K562 (cell line): ENCODE results near the gene PAXIP1. TPM values are rescaled to one million over a fixed set of nuclear protein-coding genes. Genes with fewer than 3 reads are reported as not detected.

Source experiments
- ATAC-seq: fragments of 200-7000 bp; cut with Tn5 transposase; 3 replicates; pipeline ENCODE4 v1.9.1; 2020; ENCODE audit warnings: moderate library complexity
- BruUV-seq: library from RNA; stranded (reverse); fragments of 400-500 nt; replicated peaks from 2 replicates; lab custom pipeline; 2021; lab: Mats Ljungman, UMichigan
- CTCF ChIA-PET: fragments of 300-600 bp; formaldehyde crosslinking; extraction: SDS; loops from one replicate; lab custom pipeline; 2021; ENCODE audit warnings: low intra/inter-chr PET ratio; lab: Yijun Ruan, JAX
- POLR2A ChIA-PET: fragments of 300-600, 350-650 bp; sonication (Branson Sonifier 250); formaldehyde crosslinking; extraction: SDS; loops from one replicate; lab custom pipeline; 2021; ENCODE audit warnings: antibody characterized with exemption, inconsistent platforms; lab: Yijun Ruan, JAX
- DNase-seq, 4 experiments: peaks; one replicate each; pipeline versions ENCODE4 v3.0.0 to v3.0.0-alpha.2; 2011 to 2018; ENCODE audit warnings: low spot score in 3 of 4, mixed read lengths in 3 of 4; ENCODE audit errors: extremely low read depth in 1 of 4
- FAIRE-seq: peaks from 2 replicates; lab custom pipeline; 2011; peaks lifted over from hg19 to GRCh38; lab: Jason Lieb, UNC
- H2AFZ ChIP-seq: 2 replicates; pipeline ENCODE4 v1.6.0; 2011; ENCODE audit warnings: low read depth, low read length, control low read depth, inconsistent platforms
- H3K27ac ChIP-seq: fragments of 200-600 bp; 3 replicates; pipeline ENCODE4 v1.8.0; 2011; ENCODE audit warnings: low read depth, mild to moderate bottlenecking, control low read depth, inconsistent platforms, low read length, moderate library complexity, mixed read lengths; ENCODE audit errors: extremely low read depth
- H3K27me3 ChIP-seq, 2 experiments: fragments of 300-600 bp in 1 of 2; 2 replicates in 1 of 2; 3 replicates in 1 of 2; pipeline versions ENCODE4 v1.6.0 to v1.8.0; 2011; ENCODE audit warnings: inconsistent platforms in 2 of 2, low read length in 2 of 2, mild to moderate bottlenecking in 1 of 2, mixed read lengths in 1 of 2, moderate library complexity in 1 of 2; ENCODE audit not compliant: control insufficient read depth in 2 of 2, insufficient read depth in 2 of 2
- H3K36me3 ChIP-seq: fragments of 300-600 bp; 3 replicates; pipeline ENCODE4 v1.8.0; 2011; ENCODE audit warnings: mild to moderate bottlenecking, low read length, inconsistent platforms; ENCODE audit not compliant: control insufficient read depth, insufficient read depth
- H3K4me1 ChIP-seq, 2 experiments: fragments of 200-600 bp in 1 of 2; replicated peaks in 1 of 2; 2 replicates in 1 of 2; 3 replicates in 1 of 2; pipeline versions ENCODE4 v1.5.1 to v1.8.0; 2011; ENCODE audit warnings: inconsistent platforms in 2 of 2, low read length in 2 of 2, mild to moderate bottlenecking in 1 of 2, mixed read lengths in 1 of 2, moderate library complexity in 1 of 2; ENCODE audit not compliant: control insufficient read depth in 2 of 2, insufficient read depth in 2 of 2
- H3K4me2 ChIP-seq: 2 replicates; pipeline ENCODE4 v1.6.1; 2011; ENCODE audit warnings: low read length, control low read depth, inconsistent platforms, mixed read lengths; ENCODE audit not compliant: insufficient read depth
- H3K4me3 ChIP-seq: fragments of 200-600 bp; sonication (generic), shearing (Covaris generic); 2 replicates; pipeline ENCODE4 v1.5.1; 2016; ENCODE audit warnings: control low read depth, inconsistent platforms
- H3K79me2 ChIP-seq: fragments of 200-600 bp; 3 replicates; pipeline ENCODE4 v1.8.0; 2011; ENCODE audit warnings: low read length, inconsistent platforms; ENCODE audit not compliant: control insufficient read depth, insufficient read depth
- H3K9ac ChIP-seq, 2 experiments: 2 replicates each; pipeline versions ENCODE4 v1.6.0 to v1.6.1; 2011; ENCODE audit warnings: low read depth in 2 of 2, low read length in 2 of 2, control low read depth in 1 of 2, inconsistent platforms in 1 of 2, mild to moderate bottlenecking in 1 of 2, mixed read lengths in 1 of 2; ENCODE audit not compliant: insufficient read depth in 1 of 2
- H3K9me1 ChIP-seq: one replicate; pipeline ENCODE4 v1.6.0; 2011; ENCODE audit warnings: inconsistent platforms, mild to moderate bottlenecking, low read length, moderate library complexity; ENCODE audit not compliant: control insufficient read depth, insufficient read depth
- H3K9me3 ChIP-seq: replicated peaks from 2 replicates; pipeline ENCODE4 v1.5.1; 2011; ENCODE audit warnings: low read depth, low read length, inconsistent platforms; ENCODE audit not compliant: control insufficient read depth, insufficient read depth
- H4K20me1 ChIP-seq: replicated peaks from 2 replicates; pipeline ENCODE4 v1.6.1; 2011; ENCODE audit warnings: low read length, inconsistent platforms, mixed read lengths; ENCODE audit not compliant: control insufficient read depth, insufficient read depth
- HCFC1 ChIP-seq: IDR thresholded peaks from 2 replicates; pipeline ENCODE4 v1.6.1; 2012; ENCODE audit warnings: low read depth, low read length, improper control_type of control experiment
- PHB2 ChIP-seq: fragments of 450-650 bp; IDR thresholded peaks from 2 replicates; pipeline ENCODE4 v1.6.1; 2017; ENCODE audit warnings: low read depth
- RCOR1 ChIP-seq, 2 experiments: IDR thresholded peaks; 2 replicates each; pipeline ENCODE4 v1.6.1; 2012; ENCODE audit warnings: low read depth in 2 of 2, low read length in 2 of 2, borderline replicate concordance in 1 of 2, improper control_type of control experiment in 1 of 2
- TCFL5 ChIP-seq: fragments of 250-450 bp; sonication (Bioruptor Pico); conservative IDR thresholded peaks from 2 replicates; pipeline ENCODE4 v1.6.1; 2021; ENCODE audit warnings: mild to moderate bottlenecking, moderate library complexity, matching md5 sums
- TEAD2 ChIP-seq: fragments of 450-650 bp; IDR thresholded peaks from 2 replicates; pipeline ENCODE4 v1.6.1; 2016; ENCODE audit warnings: missing genetic modification characterization, control low read depth, missing compliant biosample characterization
- ZNF766 ChIP-seq: fragments of 200-800 bp; sonication (Bioruptor generic); conservative IDR thresholded peaks from 2 replicates; pipeline ENCODE4 v1.6.1; 2016; ENCODE audit warnings: missing genetic modification characterization, missing compliant biosample characterization
- ZNF77 ChIP-seq: fragments of 250-450 bp; sonication (Bioruptor Pico); IDR thresholded peaks from 2 replicates; pipeline ENCODE4 v1.5.0; 2020
- WGBS: fragments of 100-300 bp; shearing (Covaris generic); methylation state at CpG from one replicate; pipeline ENCODE4 v1.1.6; 2016; ENCODE audit warnings: low coverage, mixed read lengths; ENCODE audit not compliant: insufficient coverage; ENCODE audit errors: missing lambda C conversion rate; 5-methylcytosine and 5-hydroxymethylcytosine counted together
- in situ Hi-C: fragments of 300-500 bp; cut with MboI; formaldehyde crosslinking; loops from 4 replicates; pipeline ENCODE4 v1.15.0; 2018; ENCODE audit warnings: inconsistent platforms, mixed read lengths
- intact Hi-C: fragments of 100-400 bp; cut with micrococcal nuclease; formaldehyde crosslinking; loops from 2 replicates; pipeline ENCODE4 v1.14.2; 2022
- polyA plus RNA-seq, 8 experiments: library from polyadenylated mRNA; depleted of rRNA in 4 of 8; stranded (reverse) in 5 of 8; unstranded in 3 of 8; fragments of >200 nt; fragmentation: Nextera tagmentation in 2 of 8; fragmentation: Illumina TruSeq in 1 of 8; extraction: Ambion mirVana in 2 of 8; extraction: Trizol in 1 of 8; gene quantifications; 2 replicates each; pipeline versions ENCODE4 v1.2.1 to v1.2.3, GENCODE V29; 2011 to 2014; ENCODE audit warnings: inconsistent platforms in 1 of 8, missing spikeins in 1 of 8
- total RNA-seq, 7 experiments: library from RNA; depleted of rRNA in 6 of 7; stranded (reverse); fragments of >200 nt in 6 of 7; fragmentation: Illumina TruSeq in 2 of 7; extraction: Trizol in 2 of 7; gene quantifications; 2 replicates each; pipeline versions ENCODE4 v1.2.1 to v1.2.3, GENCODE V29; 2011 to 2021; ENCODE audit warnings: low replicate concordance in 1 of 7
- TF ChIP-seq, protein P1 (sequence below): fragments of 450-650 bp; IDR thresholded peaks from 2 replicates; pipeline ENCODE4 v1.6.1; 2016
- TF ChIP-seq, protein P2 (sequence below), 3 experiments: IDR thresholded peaks in 2 of 3; conservative IDR thresholded peaks in 1 of 3; 2 replicates each; pipeline ENCODE4 v1.5.1; 2011 to 2012; ENCODE audit warnings: low read length in 3 of 3, mild to moderate bottlenecking in 3 of 3, control low read depth in 2 of 3, improper control_type of control experiment in 1 of 3, inconsistent platforms in 1 of 3, low read depth in 1 of 3, mixed read lengths in 1 of 3, moderate library complexity in 1 of 3; ENCODE audit not compliant: insufficient read depth in 2 of 3
- TF ChIP-seq, protein P3 (sequence below): fragments of 250-450 bp; sonication (Bioruptor Pico); IDR thresholded peaks from 2 replicates; pipeline ENCODE4 v1.4.0; 2020; ENCODE audit warnings: borderline replicate concordance
- TF ChIP-seq, protein P4 (sequence below): IDR thresholded peaks from 2 replicates; pipeline ENCODE4 v1.6.1; 2012; ENCODE audit warnings: low read depth, low read length, improper control_type of control experiment, borderline replicate concordance

PAXIP1 gene
- total and polyA plus RNA-seq, 9 of the 15 experiments (the other 6 are each of a cell fraction or from before 2014, with no cell fraction given) = 9.7 to 37.9 (median 28.4) TPM

DNA sequence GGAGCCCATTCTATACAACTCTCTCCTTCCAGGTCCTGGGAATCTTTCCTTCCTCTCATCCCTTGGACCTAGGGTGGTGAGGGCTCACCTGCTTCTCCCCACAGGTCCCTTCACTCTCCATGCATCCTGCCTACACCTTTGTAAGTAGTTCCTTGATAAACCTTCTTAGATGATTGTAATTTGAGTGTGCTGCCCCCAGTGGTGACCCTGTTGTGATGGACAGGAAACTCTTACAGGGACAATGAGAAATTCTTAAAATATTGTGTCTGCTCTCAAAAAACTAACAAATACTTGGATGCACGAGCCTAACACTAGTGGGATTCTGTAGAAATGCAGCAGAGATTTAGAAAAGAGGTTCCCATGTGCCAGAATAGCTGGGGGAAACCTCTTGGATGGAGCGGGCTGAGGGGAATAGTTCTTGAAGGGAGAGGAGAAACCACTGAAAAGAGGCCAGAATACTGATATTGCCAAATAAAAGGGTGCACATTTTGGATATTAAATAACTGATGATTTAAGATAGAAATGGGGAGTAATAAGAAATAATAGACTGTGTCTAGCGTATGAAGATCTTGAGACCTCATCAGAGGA, 6.7 kb upstream of the PAXIP1 start:
- H3K9me1 ChIP-seq = no peaks in the 10 kb centered on the region
- no peak overlapping the region for H3K4me2 ChIP-seq
- intact Hi-C loops (no loop called here), in situ Hi-C loops (no loop called here)
- H3K36me3 ChIP-seq = peaks cover 17% of the 10 kb centered on the region; the same call in 1 of the 3 replicates
- no peaks in the 10 kb centered on the region for H4K20me1 ChIP-seq
- no TSS peak for BruUV-seq
- DNase-seq (peak; percentile 44 to 58 (median 50)), FAIRE-seq (peak; percentile 37), ATAC-seq (peak; percentile 74)
- 47% methylated on average over 3 of the region's 3 CpGs for WGBS
- peaks cover 8% of the 10 kb centered on the region for H3K79me2 ChIP-seq
- peaks cover 0 to 3% of the 10 kb centered on the region in 2 experiments; a peak in 3 of 5 replicates for H3K4me1 ChIP-seq
- no peak overlapping the region for H3K9ac ChIP-seq
- ChIA-PET POLR2A (interaction anchor here (0.7 kb wide), 1 partner anchor 61 kb away, joined by 3 read pairs; no protein-coding TSS in a partner anchor), CTCF (no interaction called here)
- no peak overlapping the region for H3K27ac ChIP-seq
- H3K9me3 ChIP-seq = no peaks in the 10 kb centered on the region
- H2AFZ ChIP-seq = 0 out of 2 replicates have a peak overlapping the region, but pooled peaks have one; percentile 7
- H3K4me3 ChIP-seq = no peak overlapping the region
- peaks cover 19 to 32% of the 10 kb centered on the region in 2 experiments; a peak in 4 of 5 replicates for H3K27me3 ChIP-seq
- TF ChIP-seq HCFC1 = peak; percentile 19; the same call in 1 of the 2 replicates
- TF ChIP-seq RCOR1 (IDR thresholded peaks at IDR 0.05; ENCODE audit: borderline replicate concordance in 1 of 2, low read depth in 2 of 2, low read length in 2 of 2) = peak in 1 of 2 experiments; percentile 24; a peak in 1 of 4 replicates
- no peak for TF ChIP-seq TEAD2 (tag)
- TF ChIP-seq TCFL5 (CRISPR knock-in tag) = no peak
- TF ChIP-seq, protein P1, sequence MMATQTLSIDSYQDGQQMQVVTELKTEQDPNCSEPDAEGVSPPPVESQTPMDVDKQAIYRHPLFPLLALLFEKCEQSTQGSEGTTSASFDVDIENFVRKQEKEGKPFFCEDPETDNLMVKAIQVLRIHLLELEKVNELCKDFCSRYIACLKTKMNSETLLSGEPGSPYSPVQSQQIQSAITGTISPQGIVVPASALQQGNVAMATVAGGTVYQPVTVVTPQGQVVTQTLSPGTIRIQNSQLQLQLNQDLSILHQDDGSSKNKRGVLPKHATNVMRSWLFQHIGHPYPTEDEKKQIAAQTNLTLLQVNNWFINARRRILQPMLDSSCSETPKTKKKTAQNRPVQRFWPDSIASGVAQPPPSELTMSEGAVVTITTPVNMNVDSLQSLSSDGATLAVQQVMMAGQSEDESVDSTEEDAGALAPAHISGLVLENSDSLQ = peak; percentile 81
- TF ChIP-seq, protein P2, sequence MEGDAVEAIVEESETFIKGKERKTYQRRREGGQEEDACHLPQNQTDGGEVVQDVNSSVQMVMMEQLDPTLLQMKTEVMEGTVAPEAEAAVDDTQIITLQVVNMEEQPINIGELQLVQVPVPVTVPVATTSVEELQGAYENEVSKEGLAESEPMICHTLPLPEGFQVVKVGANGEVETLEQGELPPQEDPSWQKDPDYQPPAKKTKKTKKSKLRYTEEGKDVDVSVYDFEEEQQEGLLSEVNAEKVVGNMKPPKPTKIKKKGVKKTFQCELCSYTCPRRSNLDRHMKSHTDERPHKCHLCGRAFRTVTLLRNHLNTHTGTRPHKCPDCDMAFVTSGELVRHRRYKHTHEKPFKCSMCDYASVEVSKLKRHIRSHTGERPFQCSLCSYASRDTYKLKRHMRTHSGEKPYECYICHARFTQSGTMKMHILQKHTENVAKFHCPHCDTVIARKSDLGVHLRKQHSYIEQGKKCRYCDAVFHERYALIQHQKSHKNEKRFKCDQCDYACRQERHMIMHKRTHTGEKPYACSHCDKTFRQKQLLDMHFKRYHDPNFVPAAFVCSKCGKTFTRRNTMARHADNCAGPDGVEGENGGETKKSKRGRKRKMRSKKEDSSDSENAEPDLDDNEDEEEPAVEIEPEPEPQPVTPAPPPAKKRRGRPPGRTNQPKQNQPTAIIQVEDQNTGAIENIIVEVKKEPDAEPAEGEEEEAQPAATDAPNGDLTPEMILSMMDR (IDR thresholded peaks at IDR 0.05 in 2 of 3, conservative IDR thresholded peaks at IDR 0.05 in 1 of 3; ENCODE audit: insufficient read depth in 2 of 3, low read depth in 1 of 3, low read length in 3 of 3) = peak; percentile 57 to 77 (median 65); a peak in 5 of 6 replicates
- TF ChIP-seq, protein P3, sequence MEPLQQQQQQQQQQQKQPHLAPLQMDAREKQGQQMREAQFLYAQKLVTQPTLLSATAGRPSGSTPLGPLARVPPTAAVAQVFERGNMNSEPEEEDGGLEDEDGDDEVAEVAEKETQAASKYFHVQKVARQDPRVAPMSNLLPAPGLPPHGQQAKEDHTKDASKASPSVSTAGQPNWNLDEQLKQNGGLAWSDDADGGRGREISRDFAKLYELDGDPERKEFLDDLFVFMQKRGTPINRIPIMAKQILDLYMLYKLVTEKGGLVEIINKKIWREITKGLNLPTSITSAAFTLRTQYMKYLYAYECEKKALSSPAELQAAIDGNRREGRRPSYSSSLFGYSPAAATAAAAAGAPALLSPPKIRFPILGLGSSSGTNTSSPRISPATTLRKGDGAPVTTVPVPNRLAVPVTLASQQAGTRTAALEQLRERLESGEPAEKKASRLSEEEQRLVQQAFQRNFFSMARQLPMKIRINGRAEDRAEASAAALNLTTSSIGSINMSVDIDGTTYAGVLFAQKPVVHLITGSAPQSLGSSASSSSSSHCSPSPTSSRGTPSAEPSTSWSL (CRISPR knock-in tag) = no peak
- TF ChIP-seq, protein P4, sequence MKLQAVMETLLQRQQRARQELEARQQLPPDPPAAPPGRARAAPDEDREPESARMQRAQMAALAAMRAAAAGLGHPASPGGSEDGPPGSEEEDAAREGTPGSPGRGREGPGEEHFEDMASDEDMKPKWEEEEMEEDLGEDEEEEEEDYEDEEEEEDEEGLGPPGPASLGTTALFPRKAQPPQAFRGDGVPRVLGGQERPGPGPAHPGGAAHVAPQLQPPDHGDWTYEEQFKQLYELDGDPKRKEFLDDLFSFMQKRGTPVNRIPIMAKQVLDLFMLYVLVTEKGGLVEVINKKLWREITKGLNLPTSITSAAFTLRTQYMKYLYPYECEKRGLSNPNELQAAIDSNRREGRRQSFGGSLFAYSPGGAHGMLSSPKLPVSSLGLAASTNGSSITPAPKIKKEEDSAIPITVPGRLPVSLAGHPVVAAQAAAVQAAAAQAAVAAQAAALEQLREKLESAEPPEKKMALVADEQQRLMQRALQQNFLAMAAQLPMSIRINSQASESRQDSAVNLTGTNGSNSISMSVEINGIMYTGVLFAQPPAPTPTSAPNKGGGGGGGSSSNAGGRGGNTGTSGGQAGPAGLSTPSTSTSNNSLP = peak; percentile 89
- TF ChIP-seq ZNF77 (CRISPR knock-in tag) = no peak
- peak; percentile 91 for TF ChIP-seq ZNF766 (CRISPR knock-in tag)
- no peak for TF ChIP-seq PHB2
